Osteoblast (primary cell): ENCODE results near the gene CACNA1C. TPM values are rescaled to one million over a fixed set of nuclear protein-coding genes. Genes with fewer than 3 reads are reported as not detected.

ENCODE experiments used
- DNase-seq: peaks from one replicate; pipeline ENCODE4 v3.0.0; 2011; ENCODE audit warnings: low spot score, mixed read lengths; ENCODE audit not compliant: insufficient read length; ENCODE audit errors: missing footprints
- H2AFZ ChIP-seq: 2 replicates; pipeline ENCODE4 v1.6.0; 2011; ENCODE audit warnings: mild to moderate bottlenecking, low read length
- H3K27ac ChIP-seq: 2 replicates; pipeline ENCODE4 v1.5.1; 2011; ENCODE audit warnings: mild to moderate bottlenecking, low read depth, low read length, moderate library complexity
- H3K27me3 ChIP-seq: 2 replicates; pipeline ENCODE4 v1.6.0; 2012; ENCODE audit warnings: mild to moderate bottlenecking, control low read depth, inconsistent platforms, low read length, moderate library complexity; ENCODE audit not compliant: insufficient read depth
- H3K36me3 ChIP-seq: 2 replicates; pipeline ENCODE4 v1.5.1; 2011; ENCODE audit warnings: mild to moderate bottlenecking, low read length, control low read depth, moderate library complexity; ENCODE audit not compliant: insufficient read depth
- H3K4me1 ChIP-seq: 2 replicates; pipeline ENCODE4 v1.5.1; 2011; ENCODE audit warnings: mild to moderate bottlenecking, low read length, control low read depth, moderate library complexity; ENCODE audit not compliant: insufficient read depth
- H3K4me2 ChIP-seq: 2 replicates; pipeline ENCODE4 v1.6.0; 2011; ENCODE audit warnings: mild to moderate bottlenecking, low read length; ENCODE audit not compliant: insufficient read depth
- H3K4me3 ChIP-seq: fragments of 200-600 bp; sonication (generic); 3 replicates; pipeline ENCODE4 v1.5.1; 2012; ENCODE audit warnings: mild to moderate bottlenecking, low read length, inconsistent platforms; ENCODE audit not compliant: insufficient read depth
- H3K79me2 ChIP-seq: 2 replicates; pipeline ENCODE4 v1.6.0; 2012; ENCODE audit warnings: mild to moderate bottlenecking, low read length, control low read depth, inconsistent platforms; ENCODE audit not compliant: insufficient read depth
- H3K9me3 ChIP-seq: 2 replicates; pipeline ENCODE4 v1.5.1; 2011; ENCODE audit warnings: low read depth, low read length, control low read depth
- H4K20me1 ChIP-seq: 2 replicates; pipeline ENCODE4 v1.6.0; 2012; ENCODE audit warnings: mild to moderate bottlenecking, low read length, control low read depth; ENCODE audit not compliant: insufficient read depth
- total RNA-seq: library from RNA; depleted of rRNA; stranded (reverse); fragments of >200 nt; gene quantifications from 2 replicates; pipeline ENCODE4 v1.2.3, GENCODE V29; 2012
- TF ChIP-seq, protein P1 (sequence below): IDR thresholded peaks from 2 replicates; pipeline ENCODE4 v1.5.1; 2011; ENCODE audit warnings: mild to moderate bottlenecking, low read depth, low read length, moderate library complexity; ENCODE audit errors: extremely low read depth

Gene CACNA1C
- total RNA-seq, 1 donor = 19.2 TPM

DNA sequence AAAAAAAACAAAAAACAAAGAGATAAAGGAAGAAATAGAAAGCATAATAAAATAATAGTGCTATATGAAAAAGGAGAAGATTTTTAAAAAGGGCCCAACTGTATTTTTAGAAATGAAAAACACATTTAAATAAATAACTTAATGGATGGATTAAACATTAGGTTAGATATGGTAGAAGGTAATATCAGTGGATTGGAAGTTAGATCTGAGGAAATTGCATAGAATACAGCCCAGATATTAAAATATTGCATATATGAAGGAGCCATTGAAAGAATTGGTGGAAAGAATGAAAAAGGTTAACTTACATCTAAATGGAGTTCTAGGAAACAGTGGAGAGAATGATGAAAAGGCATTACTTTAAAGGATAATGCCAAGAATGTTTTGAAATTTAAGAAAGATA lies 27.8 kb downstream of the CACNA1C start:
- Histone ChIP-seq H4K20me1 (peaks cover 19% of the 10 kb centered on the region), H3K27ac (no peak overlapping the region), H3K9me3 (no peaks in the 10 kb centered on the region), H3K4me3 (no peak overlapping the region), H3K79me2 (peaks cover 48% of the 10 kb centered on the region), H3K4me2 (no peak overlapping the region), H3K4me1 (peaks cover 38% of the 10 kb centered on the region), H3K27me3 (no peaks in the 10 kb centered on the region), H2AFZ (no peak overlapping the region), H3K36me3 (no peaks in the 10 kb centered on the region)
- TF ChIP-seq, protein P1, sequence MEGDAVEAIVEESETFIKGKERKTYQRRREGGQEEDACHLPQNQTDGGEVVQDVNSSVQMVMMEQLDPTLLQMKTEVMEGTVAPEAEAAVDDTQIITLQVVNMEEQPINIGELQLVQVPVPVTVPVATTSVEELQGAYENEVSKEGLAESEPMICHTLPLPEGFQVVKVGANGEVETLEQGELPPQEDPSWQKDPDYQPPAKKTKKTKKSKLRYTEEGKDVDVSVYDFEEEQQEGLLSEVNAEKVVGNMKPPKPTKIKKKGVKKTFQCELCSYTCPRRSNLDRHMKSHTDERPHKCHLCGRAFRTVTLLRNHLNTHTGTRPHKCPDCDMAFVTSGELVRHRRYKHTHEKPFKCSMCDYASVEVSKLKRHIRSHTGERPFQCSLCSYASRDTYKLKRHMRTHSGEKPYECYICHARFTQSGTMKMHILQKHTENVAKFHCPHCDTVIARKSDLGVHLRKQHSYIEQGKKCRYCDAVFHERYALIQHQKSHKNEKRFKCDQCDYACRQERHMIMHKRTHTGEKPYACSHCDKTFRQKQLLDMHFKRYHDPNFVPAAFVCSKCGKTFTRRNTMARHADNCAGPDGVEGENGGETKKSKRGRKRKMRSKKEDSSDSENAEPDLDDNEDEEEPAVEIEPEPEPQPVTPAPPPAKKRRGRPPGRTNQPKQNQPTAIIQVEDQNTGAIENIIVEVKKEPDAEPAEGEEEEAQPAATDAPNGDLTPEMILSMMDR = no peak
- no peak for DNase-seq

DNA sequence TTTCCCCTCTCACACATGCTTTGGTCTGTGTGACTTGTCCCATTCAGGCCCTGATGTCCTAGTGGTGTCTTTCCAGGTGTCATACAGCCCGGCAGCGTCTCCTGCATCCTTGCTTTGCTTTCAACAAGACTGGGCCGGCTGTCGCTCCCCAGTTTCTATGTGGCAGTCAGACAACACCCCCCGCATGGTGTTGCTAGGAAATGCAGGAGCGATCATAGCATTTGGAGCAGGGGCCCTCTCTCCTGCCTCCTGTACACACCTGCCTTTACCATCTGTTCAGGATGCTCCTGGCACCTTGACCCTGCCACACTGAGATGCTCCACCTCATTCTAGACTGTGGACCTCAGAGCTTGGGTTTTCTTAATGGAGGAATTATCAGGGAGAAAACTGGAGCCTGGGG lies 29.5 kb downstream of the CACNA1C start:
- H3K4me2 ChIP-seq = no peak overlapping the region
- no peaks in the 10 kb centered on the region for H3K9me3 ChIP-seq
- H3K27ac ChIP-seq = no peak overlapping the region
- DNase-seq = no peak
- no peaks in the 10 kb centered on the region for H3K27me3 ChIP-seq
- H2AFZ ChIP-seq = no peak overlapping the region
- no peaks in the 10 kb centered on the region for H3K36me3 ChIP-seq
- peaks cover 49% of the 10 kb centered on the region for H3K79me2 ChIP-seq
- TF ChIP-seq, protein P1 = no peak
- H3K4me1 ChIP-seq = peaks cover 43% of the 10 kb centered on the region
- H4K20me1 ChIP-seq = peaks cover 13% of the 10 kb centered on the region
- H3K4me3 ChIP-seq = no peak overlapping the region

DNA sequence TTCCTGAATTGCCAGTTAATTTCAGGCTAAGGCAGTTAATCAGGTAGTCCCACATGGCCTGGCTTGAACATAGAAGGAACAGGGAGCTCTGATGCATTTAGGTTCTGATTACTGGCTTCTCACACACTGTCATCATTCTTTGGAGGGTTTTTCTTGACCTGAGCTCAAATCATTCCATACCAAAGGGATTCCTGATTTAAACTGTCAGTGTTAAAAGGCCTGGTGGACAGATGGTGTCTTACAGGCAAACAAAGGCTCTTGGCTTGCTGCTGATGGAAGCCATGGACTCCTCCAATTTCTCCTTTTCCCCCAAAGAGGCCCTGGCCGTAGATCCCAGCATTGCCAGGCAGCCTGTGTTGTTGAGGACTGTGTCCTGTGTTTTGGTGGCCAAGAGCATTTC lies 30.2 kb downstream of the CACNA1C start:
- H3K27ac ChIP-seq = peak overlapping the region; percentile 40
- H3K4me2 ChIP-seq = peak overlapping the region; percentile 52
- TF ChIP-seq, protein P1 = peak; percentile 21
- no peaks in the 10 kb centered on the region for H3K9me3 ChIP-seq
- no peaks in the 10 kb centered on the region for H3K36me3 ChIP-seq
- H3K79me2 ChIP-seq = peaks cover 49% of the 10 kb centered on the region
- no peak overlapping the region for H2AFZ ChIP-seq
- H3K4me1 ChIP-seq = peaks cover 43% of the 10 kb centered on the region
- H3K4me3 ChIP-seq = no peak overlapping the region
- no peak for DNase-seq
- H3K27me3 ChIP-seq = no peaks in the 10 kb centered on the region
- peaks cover 12% of the 10 kb centered on the region for H4K20me1 ChIP-seq

DNA sequence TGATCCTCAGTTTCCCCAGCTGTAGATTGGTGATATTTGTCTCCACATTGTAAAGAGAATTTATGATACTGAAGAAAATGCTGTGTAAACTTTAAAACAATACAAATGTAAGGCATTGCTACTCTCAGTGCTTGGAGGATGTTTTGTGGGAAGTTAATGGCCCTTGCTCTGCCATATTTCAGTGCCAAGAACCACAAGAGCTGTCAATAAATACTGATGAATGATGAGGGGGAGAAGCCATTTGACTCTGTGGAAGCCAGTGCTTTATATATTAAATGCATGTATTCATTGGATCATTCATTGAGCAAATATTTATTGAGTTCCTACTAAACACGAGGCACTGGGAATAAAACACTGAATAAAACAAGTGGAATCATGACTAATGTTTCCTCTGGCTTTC lies 30.8 kb downstream of the CACNA1C start:
- Histone ChIP-seq H3K79me2 (peaks cover 49% of the 10 kb centered on the region), H3K27me3 (no peaks in the 10 kb centered on the region), H3K4me1 (peaks cover 43% of the 10 kb centered on the region), H3K27ac (peak overlapping the region; percentile 40), H3K4me2 (peak overlapping the region; percentile 52), H4K20me1 (peaks cover 9% of the 10 kb centered on the region), H3K36me3 (no peaks in the 10 kb centered on the region), H3K4me3 (no peak overlapping the region), H3K9me3 (no peaks in the 10 kb centered on the region), H2AFZ (no peak overlapping the region)
- DNase-seq = no peak
- TF ChIP-seq, protein P1 = no peak
